Activated CD4-positive, alpha-beta T cell treated with anti-CD3 and anti-CD28 coated beads, Interleukin-2, amount 50 U/mL, for 24 hours (primary cell): ENCODE measurements around the gene INPP4B.
A peak's percentile ranks its signal among the peaks of the same experiment; 100 is the strongest.

Source experiments
- DNase-seq, 2 donors: peaks; one replicate each; pipeline ENCODE4 v3.0.0-alpha.2; 2020; ENCODE audit warnings: low read depth in 1 of 2, low spot score in 1 of 2

INPP4B gene

DNA sequence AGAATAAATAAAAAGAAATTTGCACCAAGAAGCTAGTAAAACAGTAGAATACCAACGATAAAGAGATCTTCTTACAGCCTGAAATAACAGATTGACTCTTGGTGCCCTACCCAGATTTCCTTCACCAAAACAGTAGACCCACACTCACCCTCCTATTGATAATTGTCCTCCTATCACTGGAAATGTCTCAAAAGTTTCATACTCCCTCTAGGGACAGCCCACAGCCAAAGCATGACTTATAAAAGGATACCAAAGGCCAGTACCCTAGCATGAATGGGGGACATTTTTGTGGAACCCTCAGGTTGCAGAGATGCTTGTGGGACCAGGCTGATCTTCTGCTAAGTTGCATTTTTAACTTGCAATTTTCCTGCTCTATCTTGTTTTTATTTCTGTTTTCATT, 104.1 kb downstream of the INPP4B start:
- DNase-seq = no peak

DNA sequence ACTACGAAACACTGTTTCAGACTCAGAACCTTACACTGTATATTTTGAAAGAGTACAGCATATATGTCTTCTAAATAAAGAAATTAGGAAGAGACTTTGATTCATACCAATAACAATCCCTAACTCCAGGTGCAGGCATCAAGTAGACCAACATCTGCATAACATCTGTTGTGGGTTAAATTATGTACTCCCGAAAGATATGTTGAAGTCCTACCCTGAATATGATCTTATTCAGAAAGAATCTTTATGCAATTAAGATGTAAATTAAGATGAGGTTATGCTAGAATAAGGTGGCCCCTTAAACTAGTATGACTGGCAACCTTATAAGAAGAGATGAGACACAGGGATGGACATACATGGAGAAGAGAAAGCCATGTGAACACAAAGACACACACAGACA, 117.9 kb downstream of the INPP4B start:
- DNase-seq = no peak

DNA sequence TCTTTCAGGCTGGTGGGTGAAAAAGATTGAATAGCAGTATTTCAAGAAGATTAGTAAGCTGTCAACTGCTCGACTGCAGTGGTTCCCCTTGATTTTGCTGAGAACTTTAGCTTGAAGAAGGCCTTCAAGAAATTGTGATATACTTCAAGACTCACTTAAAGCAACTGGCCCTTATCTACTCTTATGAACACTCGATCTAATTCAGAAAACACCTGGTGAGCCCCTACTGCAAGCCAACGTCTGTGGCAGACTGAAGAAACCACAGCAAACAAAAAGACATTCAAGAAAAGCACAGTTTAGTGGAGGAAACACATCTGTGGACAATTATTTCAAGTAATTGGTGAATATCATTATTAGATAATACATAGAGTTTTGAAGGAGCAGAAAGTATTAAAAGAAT, 119.0 kb downstream of the INPP4B start:
- DNase-seq = no peak

DNA sequence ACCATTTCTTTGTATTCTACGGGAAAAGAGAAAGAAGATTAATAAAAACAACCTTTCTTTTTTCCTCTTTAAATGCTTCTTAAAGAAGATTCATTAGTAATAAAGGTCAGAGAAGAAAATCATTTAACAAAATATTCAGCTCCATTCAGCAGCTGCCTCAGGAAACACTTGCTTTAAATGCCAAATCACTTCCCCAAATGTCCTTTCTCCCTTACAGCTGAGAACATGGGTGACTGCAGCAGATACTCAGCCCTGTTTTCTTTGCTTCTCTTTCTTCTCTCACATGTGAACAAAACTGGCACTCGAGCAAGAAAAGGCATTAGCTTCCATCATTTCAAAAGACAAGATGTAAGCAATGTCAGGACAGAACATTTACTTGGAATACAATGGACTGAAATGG, 120.2 kb downstream of the INPP4B start:
- no peak for DNase-seq

GRCh38 chr4:142721187-142721586, 124.9 kb downstream of the INPP4B start:
- DNase-seq = no peak

- DNase-seq = peak in 1 of 2 donors; percentile 28
Observed at GRCh38 chr4:142719854-142720541, 126.1 kb downstream of the INPP4B start.

DNA sequence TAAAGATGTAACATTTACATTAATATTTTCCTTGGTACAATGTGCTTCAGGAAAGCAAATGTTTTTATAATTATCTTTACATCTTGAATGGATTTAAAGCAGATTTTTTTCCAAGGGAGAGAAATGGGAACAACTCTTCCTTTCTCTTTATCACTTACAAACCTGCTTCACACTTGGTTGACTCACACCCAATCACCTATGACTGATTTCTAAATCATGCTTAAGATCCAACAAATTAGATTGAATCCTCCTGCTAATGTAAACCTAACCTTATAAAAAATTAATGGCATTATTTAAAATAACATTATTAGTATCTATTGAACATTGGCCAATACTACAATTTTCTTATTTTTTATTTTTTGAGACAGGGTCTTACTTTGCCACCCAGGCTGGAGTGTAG, 127.1 kb downstream of the INPP4B start:
- DNase-seq = no peak

- no peak for DNase-seq
Observed at GRCh38 chr4:142715727-142716126, 130.4 kb downstream of the INPP4B start.

DNA sequence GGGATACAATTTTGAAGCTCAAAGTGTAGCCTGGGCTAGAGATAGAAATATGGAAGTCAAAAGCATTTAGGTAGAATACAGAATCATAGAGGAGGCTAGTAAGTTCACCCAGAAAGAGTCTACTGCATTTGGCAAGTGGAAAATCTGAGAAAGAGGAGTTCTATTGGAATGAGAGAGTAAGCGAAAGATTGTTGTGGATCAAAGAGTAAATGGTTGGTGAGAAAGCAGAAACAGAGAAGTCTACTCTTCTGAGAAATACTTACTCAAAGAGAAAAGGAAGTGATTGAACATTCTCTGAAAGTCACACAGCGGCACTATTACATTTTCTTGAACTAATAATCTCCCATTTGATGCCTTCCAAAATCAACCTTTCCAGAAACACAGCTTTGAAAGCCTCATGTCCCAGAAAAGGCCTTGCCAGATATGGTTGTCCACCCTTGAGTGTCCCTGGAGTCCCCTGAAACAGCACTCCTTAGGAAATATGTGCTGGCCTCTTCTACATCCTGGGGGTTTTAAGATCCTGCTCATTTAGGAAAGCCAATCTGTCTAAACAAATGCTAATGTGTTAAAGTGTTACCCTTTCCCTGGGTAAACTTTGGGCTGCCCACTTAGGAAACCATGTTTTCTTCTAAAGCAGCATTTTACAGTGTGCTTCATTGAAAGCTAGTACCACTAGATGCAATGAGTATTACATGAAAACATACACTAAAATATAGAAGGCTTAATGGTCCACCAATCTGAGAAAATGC, 132.6 kb downstream of the INPP4B start:
- DNase-seq = no peak

- no peak for DNase-seq
Observed at GRCh38 chr4:142708231-142708630, 137.9 kb downstream of the INPP4B start.

DNA sequence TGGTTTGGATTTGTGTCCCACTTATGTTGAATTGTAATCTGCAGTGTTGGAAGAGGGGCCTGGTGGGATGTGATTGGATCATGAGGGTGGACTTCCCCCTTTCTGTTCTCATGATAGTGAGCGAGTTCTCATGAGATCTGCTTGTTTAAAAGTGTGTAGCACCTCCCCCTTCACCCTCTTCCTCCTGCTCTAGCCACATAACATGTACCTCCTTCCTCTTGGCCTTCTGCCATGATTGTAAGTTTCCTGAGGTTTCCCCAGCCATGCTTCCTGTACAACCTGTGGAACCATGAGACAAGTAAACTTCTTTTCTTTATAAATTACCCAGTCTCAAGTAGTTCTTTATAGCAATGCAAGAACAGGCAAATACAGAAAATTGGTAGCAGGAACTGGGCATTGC, 138.7 kb downstream of the INPP4B start:
- DNase-seq = no peak

DNA sequence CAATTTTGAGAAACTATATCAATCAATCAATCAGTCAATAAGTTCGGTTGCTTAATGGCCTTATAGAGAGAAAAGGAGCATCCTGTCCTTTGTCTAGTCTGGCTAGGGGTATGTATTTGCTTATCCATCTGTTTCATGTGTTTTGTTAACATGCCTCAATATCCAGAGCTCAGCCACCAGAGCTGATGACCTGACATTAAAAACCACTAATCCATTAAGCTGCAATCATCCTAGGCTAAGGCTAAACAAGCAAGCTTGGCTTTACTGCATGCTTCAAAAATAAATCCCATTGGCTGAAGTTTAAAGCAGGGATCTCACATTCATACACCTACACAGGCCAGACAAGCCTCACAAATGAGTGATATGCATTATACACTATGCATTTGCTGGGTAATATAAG, 139.7 kb downstream of the INPP4B start:
- no peak for DNase-seq

DNA sequence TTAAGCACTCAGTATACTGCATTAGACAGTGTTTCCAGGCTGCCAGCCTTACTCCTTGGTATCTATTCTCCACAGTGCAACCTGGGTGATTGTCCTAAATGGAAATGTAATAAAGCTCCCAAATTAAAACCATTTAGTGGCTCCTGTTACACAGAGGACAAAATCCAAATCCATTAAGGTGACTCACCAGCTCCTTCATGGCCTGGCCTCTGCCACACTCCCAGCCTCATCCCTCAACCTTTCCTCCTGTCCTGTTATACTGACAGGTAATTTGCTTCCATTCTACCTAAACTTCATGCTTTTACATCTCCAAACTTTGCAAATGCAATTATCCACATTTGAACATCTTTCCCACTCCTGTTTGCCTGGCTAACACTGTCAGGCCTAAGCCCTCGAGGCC, 140.3 kb downstream of the INPP4B start:
- DNase-seq = no peak

DNA sequence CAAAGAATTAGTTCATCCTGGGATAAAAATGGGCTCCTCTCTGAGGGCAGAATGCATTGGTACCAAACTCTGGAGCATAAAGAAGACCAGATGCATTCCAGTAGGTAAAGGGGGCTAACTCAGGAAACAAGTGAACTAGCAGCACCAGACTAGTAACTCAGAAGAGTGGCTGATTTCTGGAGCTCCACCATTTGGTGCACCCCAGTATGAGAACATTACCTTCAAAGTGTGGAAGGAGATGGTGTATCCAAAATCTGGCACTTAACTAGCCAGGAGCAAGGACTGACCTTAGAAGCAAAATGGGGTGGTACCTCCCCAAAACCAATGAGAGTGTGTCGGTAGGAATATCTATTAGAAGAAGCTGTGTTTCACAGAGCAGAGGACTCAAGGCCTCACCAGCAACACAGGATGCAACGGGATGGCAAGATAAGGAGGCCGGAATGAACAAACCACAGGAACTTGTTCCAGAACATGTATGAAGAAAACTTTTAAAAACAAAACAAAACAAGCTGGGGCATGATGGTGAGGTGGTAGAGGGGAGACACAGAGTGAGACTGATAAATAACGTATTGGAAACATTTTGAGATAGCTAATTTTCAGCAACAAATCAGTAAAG, 142.3 kb downstream of the INPP4B start:
- DNase-seq = no peak

GRCh38 chr4:142701017-142701416, 145.1 kb downstream of the INPP4B start:
- no peak for DNase-seq

- no peak for DNase-seq
Observed at GRCh38 chr4:142700531-142700930, 145.6 kb downstream of the INPP4B start.

DNA sequence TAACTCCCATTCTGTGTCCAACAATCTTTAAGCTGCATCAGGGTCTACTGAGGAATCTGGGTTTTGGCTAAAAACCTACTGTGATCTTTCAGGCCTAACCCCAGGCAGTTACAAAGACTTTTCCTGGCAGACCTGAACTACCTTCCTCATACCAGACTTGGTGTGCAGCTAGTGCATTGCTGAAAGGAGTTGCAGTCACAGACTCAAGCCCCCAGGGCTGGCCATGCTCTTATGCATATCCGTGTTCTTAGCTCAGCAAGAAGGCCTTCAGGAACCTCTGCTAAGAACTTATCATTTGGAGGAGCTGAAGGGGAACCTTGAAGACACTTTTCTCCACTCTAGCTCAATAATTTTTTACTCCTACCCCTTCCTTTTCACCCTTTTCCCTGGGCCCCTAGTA, 147.5 kb downstream of the INPP4B start:
- no peak for DNase-seq

DNA sequence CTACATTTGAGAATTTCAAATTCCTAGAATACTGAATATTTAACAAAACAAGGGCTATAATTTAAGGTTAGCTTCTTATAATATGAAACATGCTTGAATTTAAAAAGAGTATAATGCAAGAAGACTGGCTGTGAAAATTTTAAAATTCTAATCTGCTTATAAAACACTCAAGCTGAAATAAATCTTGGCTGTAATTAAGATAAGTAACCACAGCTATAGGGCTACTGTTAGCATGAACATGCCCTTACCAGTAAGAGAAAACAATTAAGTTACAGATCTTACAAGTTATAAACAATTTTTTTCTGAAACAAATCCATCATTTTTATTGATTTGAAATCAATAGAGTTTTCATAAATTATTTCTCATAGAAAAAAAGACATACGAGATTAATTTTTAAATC, 148.2 kb downstream of the INPP4B start:
- DNase-seq = no peak

DNA sequence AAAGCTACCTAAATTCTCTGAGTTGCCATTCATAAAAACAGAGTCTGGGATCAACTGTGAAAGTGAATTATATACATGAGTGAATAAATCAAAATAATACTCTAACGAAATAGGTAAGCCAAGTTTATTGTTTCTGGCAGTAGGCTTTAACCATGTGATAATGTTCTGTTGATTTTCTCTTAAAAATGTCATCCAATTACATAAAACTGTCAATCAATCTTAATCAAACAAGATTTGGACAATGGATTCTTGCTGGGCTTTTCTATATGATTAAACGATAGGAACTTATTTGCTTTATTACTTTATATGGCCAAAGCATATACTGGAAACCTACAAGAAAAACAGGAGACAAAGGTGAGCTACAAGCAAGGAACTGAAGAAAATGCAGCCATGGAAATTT, 148.8 kb downstream of the INPP4B start:
- DNase-seq = no peak

GRCh38 chr4:142696334-142697122, 149.6 kb downstream of the INPP4B start:
- DNase-seq = no peak

DNA sequence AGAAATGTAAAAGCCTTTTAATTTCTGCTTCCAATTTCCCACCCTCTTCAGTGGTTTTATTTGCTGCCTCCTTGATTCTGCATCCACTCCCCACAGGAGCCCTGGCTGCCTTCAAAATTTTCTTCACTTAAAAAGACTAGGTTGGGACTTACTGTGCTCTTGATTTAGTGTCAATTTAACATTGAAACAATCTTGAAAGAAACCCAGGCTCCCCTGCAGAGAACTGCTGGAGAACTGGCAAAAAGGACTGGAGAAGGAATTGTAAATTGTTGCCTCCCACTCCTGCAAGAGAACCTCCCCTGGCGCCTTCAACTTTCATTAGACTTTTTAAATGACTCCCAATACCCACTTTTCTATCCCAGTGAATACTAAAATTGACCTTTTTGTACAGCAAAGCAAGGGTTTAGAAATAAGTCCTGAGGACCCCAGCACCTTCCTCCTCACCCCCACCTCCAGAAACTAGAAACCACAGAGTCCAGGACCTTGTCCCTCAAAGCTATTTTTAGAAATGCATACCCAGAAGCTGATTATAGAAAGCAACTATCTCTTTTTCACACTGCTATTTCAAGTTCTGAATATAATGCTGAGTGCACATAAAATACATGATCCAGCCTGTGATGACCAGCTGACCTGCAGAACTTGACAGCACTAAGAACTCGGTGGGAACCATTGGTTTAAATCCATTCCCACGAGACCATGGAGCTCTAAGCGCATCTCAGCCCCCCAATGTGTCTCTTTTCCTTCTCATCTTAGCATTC, 155.5 kb downstream of the INPP4B start:
- DNase-seq = no peak
